Esophagus muscularis mucosa (tissue), 4 donors: ENCODE measurements around the gene CNIH3. TPM values are rescaled to one million over a fixed set of nuclear protein-coding genes. Genes with fewer than 3 reads are reported as not detected.

Experiments
- DNase-seq: peaks from one replicate; pipeline ENCODE4 v3.0.0-alpha.2; 2017; ENCODE audit errors: extremely low spot score
- H3K27ac ChIP-seq, 4 donors: fragments of 200-600 bp; sonication (generic); replicated peaks in 1 of 4; 1 replicate in 3 of 4; 2 replicates in 1 of 4; pipeline ENCODE4 v1.5.1; 2016 to 2019; ENCODE audit warnings: mild to moderate bottlenecking in 1 of 4
- H3K27me3 ChIP-seq, 4 donors: fragments of 200-600 bp; sonication (generic); one replicate each; pipeline versions ENCODE4 v1.5.1 to v1.6.0; 2016 to 2019
- H3K36me3 ChIP-seq, 4 donors: fragments of 200-600 bp; sonication (generic); one replicate each; pipeline ENCODE4 v1.5.1; 2016 to 2019
- H3K4me1 ChIP-seq, 4 donors: fragments of 200-600 bp; sonication (generic); one replicate each; pipeline ENCODE4 v1.5.1; 2016 to 2019
- H3K4me3 ChIP-seq, 4 donors: fragments of 200-600 bp; sonication (generic); 1 replicate in 2 of 4; 2 replicates in 2 of 4; pipeline ENCODE4 v1.5.1; 2016 to 2019; ENCODE audit warnings: mild to moderate bottlenecking in 4 of 4, moderate library complexity in 1 of 4
- H3K9me3 ChIP-seq, 4 donors: fragments of 200-600 bp; sonication (generic); 1 replicate in 3 of 4; 2 replicates in 1 of 4; pipeline ENCODE4 v1.5.1; 2016 to 2019
- CTCF ChIP-seq, 3 experiments: fragments of 200-600 bp in 2 of 3; fragments of 450-650 bp in 1 of 3; sonication (generic) in 2 of 3; IDR thresholded peaks; one replicate each; pipeline ENCODE4 v1.5.1; 2017 to 2019; ENCODE audit warnings: antibody characterized with exemption in 3 of 3, mild to moderate bottlenecking in 2 of 3, moderate library complexity in 1 of 3
- EP300 ChIP-seq: sonication (generic); formaldehyde crosslinking; IDR thresholded peaks from one replicate; pipeline ENCODE4 v1.6.1; 2017; ENCODE audit warnings: antibody characterized with exemption
- POLR2A ChIP-seq: fragments of 450-650 bp; IDR thresholded peaks from one replicate; pipeline ENCODE4 v1.6.1; 2017; ENCODE audit warnings: antibody characterized with exemption, moderate library complexity, mild to moderate bottlenecking, low read depth
- POLR2AphosphoS5 ChIP-seq, 2 donors: sonication (generic); formaldehyde crosslinking; IDR thresholded peaks; one replicate each; pipeline ENCODE4 v1.6.1; 2017; ENCODE audit warnings: antibody characterized with exemption in 2 of 2
- WGBS: methylation state at CpG from one replicate; pipeline ENCODE4 v1.1.5; 2018; 5-methylcytosine and 5-hydroxymethylcytosine counted together
- intact Hi-C: fragments of 100-400 bp; cut with DNase I; formaldehyde crosslinking; loops from one replicate; pipeline ENCODE4 v1.15.1; 2023
- total RNA-seq, 4 donors: library from RNA; depleted of rRNA; stranded (reverse); fragments of >200 nt; gene quantifications; one replicate each; pipeline versions ENCODE4 v1.1.0 to v1.2.1, GENCODE V29; 2016

Gene CNIH3
- total RNA-seq, 4 donors from 2014 or later, result 0.42 to 2.3 (median 1.3) TPM

DNA sequence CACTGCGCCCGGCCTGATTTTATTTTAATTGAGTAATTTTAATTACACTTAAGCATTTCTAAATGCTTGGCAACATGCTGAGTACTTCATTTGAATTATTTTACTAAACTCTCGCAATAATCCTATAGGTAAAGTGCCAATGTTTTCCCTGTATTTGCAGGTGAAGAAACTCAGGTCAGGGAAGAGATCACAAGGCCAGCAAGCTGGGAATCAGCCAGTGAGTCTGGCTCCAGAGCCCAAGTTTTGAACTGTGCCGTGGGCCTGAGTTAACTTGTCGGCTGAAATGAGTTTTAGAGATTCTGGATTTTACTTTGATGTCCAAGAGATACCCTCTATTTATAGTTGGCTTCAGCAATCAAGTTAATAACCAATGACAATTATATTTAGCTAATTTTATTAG is 141.4 kb downstream of the CNIH3 start:
- Histone ChIP-seq H3K27ac (no peak overlapping the region), H3K4me1 (peaks cover 0 to 5% (median 0%) of the 10 kb centered on the region in 4 donors), H3K36me3 (no peaks in the 10 kb centered on the region), H3K27me3 (no peaks in the 10 kb centered on the region), H3K9me3 (peaks cover 0 to 8% (median 4%) of the 10 kb centered on the region in 4 donors), H3K4me3 (no peak overlapping the region)
- 94% methylated on average over 5 of the region's 5 CpGs for WGBS
- TF ChIP-seq POLR2A, result no peak
- TF ChIP-seq EP300, result no peak
- TF ChIP-seq CTCF (IDR thresholded peaks at IDR 0.05), result no peak
- TF ChIP-seq POLR2AphosphoS5 (IDR thresholded peaks at IDR 0.05), result no peak
- intact Hi-C loops, result no loop called here
- DNase-seq, result no peak

GRCh38 chr1:224759135-224759534 is 143.0 kb downstream of the CNIH3 start:
- Histone ChIP-seq H3K36me3 (no peaks in the 10 kb centered on the region), H3K4me3 (no peak overlapping the region), H3K4me1 (peaks cover 0 to 5% (median 0%) of the 10 kb centered on the region in 4 donors), H3K27me3 (no peaks in the 10 kb centered on the region), H3K9me3 (peaks cover 0 to 8% (median 4%) of the 10 kb centered on the region in 4 donors), H3K27ac (no peak overlapping the region)
- intact Hi-C loops, result no loop called here
- DNase-seq, result no peak
- WGBS, result 89% methylated on average over 1 of the region's 1 CpG
- TF ChIP-seq EP300, result no peak
- no peak for TF ChIP-seq CTCF (IDR thresholded peaks at IDR 0.05)
- no peak for TF ChIP-seq POLR2AphosphoS5 (IDR thresholded peaks at IDR 0.05)
- TF ChIP-seq POLR2A, result no peak

- peaks cover 0 to 8% (median 4%) of the 10 kb centered on the region in 4 donors for H3K9me3 ChIP-seq
- DNase-seq, result no peak
- no peak overlapping the region for H3K27ac ChIP-seq
- H3K4me3 ChIP-seq, result no peak overlapping the region
- TF ChIP-seq EP300, result no peak
- no peak for TF ChIP-seq CTCF (IDR thresholded peaks at IDR 0.05)
- TF ChIP-seq POLR2A, result no peak
- no peak for TF ChIP-seq POLR2AphosphoS5 (IDR thresholded peaks at IDR 0.05)
- no peaks in the 10 kb centered on the region for H3K36me3 ChIP-seq
- H3K4me1 ChIP-seq, result peaks cover 0 to 5% (median 0%) of the 10 kb centered on the region in 4 donors
- intact Hi-C loops, result no loop called here
- H3K27me3 ChIP-seq, result no peaks in the 10 kb centered on the region
These were observed 143.6 kb downstream of the CNIH3 start for GRCh38 chr1:224759681-224760091.

- intact Hi-C loops, result no loop called here
- TF ChIP-seq CTCF (IDR thresholded peaks at IDR 0.05) (no peak), EP300 (no peak), POLR2AphosphoS5 (IDR thresholded peaks at IDR 0.05) (no peak), POLR2A (no peak)
- Histone ChIP-seq H3K4me1 (peaks cover 0 to 5% (median 0%) of the 10 kb centered on the region in 4 donors), H3K27ac (no peak overlapping the region), H3K9me3 (peaks cover 0 to 8% (median 4%) of the 10 kb centered on the region in 4 donors), H3K27me3 (no peaks in the 10 kb centered on the region), H3K4me3 (no peak overlapping the region), H3K36me3 (no peaks in the 10 kb centered on the region)
- 76% methylated on average over 2 of the region's 2 CpGs for WGBS
- DNase-seq, result no peak
These were observed 144.0 kb downstream of the CNIH3 start for GRCh38 chr1:224760163-224760562.

DNA sequence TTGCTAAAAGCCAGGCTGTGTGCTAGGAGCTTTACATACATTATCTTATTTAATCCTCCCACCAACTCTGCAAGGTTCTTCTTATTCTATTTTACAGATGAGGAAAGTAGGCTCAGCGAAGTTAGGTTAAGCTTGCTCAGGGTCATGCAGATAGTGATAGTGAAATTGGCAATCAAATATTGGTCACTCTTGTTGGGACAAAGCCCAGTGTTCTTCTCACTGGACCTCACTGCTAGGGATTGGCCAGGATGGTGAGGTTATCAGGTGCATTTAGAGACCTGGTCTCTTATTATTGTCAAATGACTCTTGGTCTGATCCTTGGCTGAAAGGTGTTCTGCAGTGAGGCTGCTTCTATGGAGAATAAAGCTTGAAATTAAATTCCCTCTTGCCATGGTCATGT is 145.1 kb downstream of the CNIH3 start:
- no peak for TF ChIP-seq CTCF (IDR thresholded peaks at IDR 0.05)
- no peak for TF ChIP-seq POLR2A
- peaks cover 0 to 8% (median 4%) of the 10 kb centered on the region in 4 donors for H3K9me3 ChIP-seq
- no peaks in the 10 kb centered on the region for H3K27me3 ChIP-seq
- peaks cover 0 to 5% (median 0%) of the 10 kb centered on the region in 4 donors for H3K4me1 ChIP-seq
- H3K36me3 ChIP-seq, result no peaks in the 10 kb centered on the region
- WGBS, result 100% methylated on average over 1 of the region's 1 CpG
- no peak overlapping the region for H3K27ac ChIP-seq
- no peak overlapping the region for H3K4me3 ChIP-seq
- DNase-seq, result no peak
- intact Hi-C loops, result no loop called here
